GM23338 (cell line): ENCODE results near the gene DPF3. TPM values are rescaled to one million over a fixed set of nuclear protein-coding genes. Genes with fewer than 3 reads are reported as not detected.

Experiments used
- ATAC-seq: fragments of 200-7000 bp; cut with Tn5 transposase; 3 replicates; pipeline ENCODE4 v1.9.1; 2020
- DNase-seq: peaks from one replicate; pipeline ENCODE4 v3.0.0-alpha.2; 2015; ENCODE audit warnings: low spot score
- H2AFZ ChIP-seq: fragments of 200-600 bp; sonication (generic); 2 replicates; pipeline ENCODE4 v1.8.0; 2016; ENCODE audit warnings: antibody characterized with exemption, mild to moderate bottlenecking, moderate library complexity
- H3F3A ChIP-seq: fragments of 200-600 bp; sonication (generic); replicated peaks from 2 replicates; pipeline ENCODE4 v1.8.0; 2017; ENCODE audit warnings: antibody characterized with exemption, mixed run types, low read depth
- H3K27ac ChIP-seq: fragments of 200-600 bp; sonication (generic); 2 replicates; pipeline ENCODE4 v1.6.1; 2016; ENCODE audit warnings: low read depth
- H3K27me3 ChIP-seq: fragments of 200-600 bp; sonication (generic); 2 replicates; pipeline ENCODE4 v1.8.0; 2016; ENCODE audit warnings: mild to moderate bottlenecking, mixed run types, moderate library complexity; ENCODE audit not compliant: insufficient read depth
- H3K36me3 ChIP-seq: fragments of 200-600 bp; sonication (generic); 2 replicates; pipeline ENCODE4 v1.8.0; 2016; ENCODE audit warnings: mild to moderate bottlenecking; ENCODE audit not compliant: insufficient read depth
- H3K4me1 ChIP-seq: fragments of 200-600 bp; sonication (generic); 2 replicates; pipeline ENCODE4 v1.8.0; 2016; ENCODE audit warnings: mild to moderate bottlenecking, moderate library complexity; ENCODE audit not compliant: insufficient read depth
- H3K4me2 ChIP-seq: fragments of 200-600 bp; sonication (generic); 2 replicates; pipeline ENCODE4 v1.7.1; 2017; ENCODE audit warnings: mixed run types
- H3K4me3 ChIP-seq: fragments of 200-600 bp; sonication (generic); 2 replicates; pipeline ENCODE4 v1.6.1; 2016; ENCODE audit warnings: mixed run types
- H3K79me2 ChIP-seq: fragments of 200-600 bp; sonication (generic); replicated peaks from 2 replicates; pipeline ENCODE4 v1.8.0; 2017; ENCODE audit warnings: mild to moderate bottlenecking; ENCODE audit not compliant: insufficient read depth
- H3K9me2 ChIP-seq: fragments of 200-600 bp; sonication (generic); 2 replicates; pipeline ENCODE4 v1.8.0; 2017; ENCODE audit not compliant: insufficient read depth
- H4K20me1 ChIP-seq: fragments of 200-600 bp; sonication (generic); replicated peaks from 2 replicates; pipeline ENCODE4 v1.8.0; 2017; ENCODE audit warnings: mild to moderate bottlenecking; ENCODE audit not compliant: insufficient read depth
- H3K27ac Mint-ChIP-seq: 2 replicates; pipeline ENCODE4 v1.8.0; 2020; ENCODE audit warnings: inconsistent platforms, mild to moderate bottlenecking, moderate library complexity, mixed read lengths
- H3K27me3 Mint-ChIP-seq: 3 replicates; pipeline ENCODE4 v1.8.0; 2022; ENCODE audit warnings: low read depth, mild to moderate bottlenecking, moderate library complexity, mixed read lengths, inconsistent platforms; ENCODE audit not compliant: insufficient read depth, poor library complexity
- H3K36me3 Mint-ChIP-seq: 3 replicates; pipeline ENCODE4 v1.8.0; 2021; ENCODE audit warnings: low read depth, mild to moderate bottlenecking, inconsistent platforms, moderate library complexity, mixed read lengths
- H3K4me1 Mint-ChIP-seq: 3 replicates; pipeline ENCODE4 v1.8.0; 2020; ENCODE audit warnings: mild to moderate bottlenecking, inconsistent platforms, mixed read lengths
- H3K4me3 Mint-ChIP-seq: 3 replicates; pipeline ENCODE4 v1.8.0; 2021; ENCODE audit warnings: moderate library complexity, mild to moderate bottlenecking, inconsistent platforms, mixed read lengths
- H3K9me3 Mint-ChIP-seq: 3 replicates; pipeline ENCODE4 v1.8.0; 2020; ENCODE audit warnings: moderate library complexity, mild to moderate bottlenecking, inconsistent platforms, mixed read lengths
- CREB1 ChIP-seq: fragments of 250-450 bp; sonication (Bioruptor Pico); IDR thresholded peaks from 2 replicates; pipeline ENCODE4 v1.5.0; 2020; ENCODE audit warnings: low read depth, mild to moderate bottlenecking, moderate library complexity
- CTCF ChIP-seq, 2 experiments: fragments of 200-600 bp in 1 of 2; sonication (generic) in 1 of 2; conservative IDR thresholded peaks; 2 replicates each; pipeline versions ENCODE4 v1.5.1 to v1.6.1; 2016 to 2017; ENCODE audit warnings: antibody characterized with exemption in 2 of 2, low read depth in 2 of 2, mild to moderate bottlenecking in 2 of 2, moderate library complexity in 1 of 2
- ETS1 ChIP-seq: IDR thresholded peaks from 2 replicates; pipeline ENCODE4 v1.6.1; 2016; ENCODE audit warnings: antibody characterized with exemption
- EZH2 ChIP-seq: fragments of 200-600 bp; sonication (generic); IDR thresholded peaks from one replicate; pipeline ENCODE4 v1.8.0; 2017; ENCODE audit warnings: antibody characterized with exemption, mild to moderate bottlenecking, low read depth; ENCODE audit not compliant: unreplicated experiment
- EZH2phosphoT487 ChIP-seq: fragments of 200-600 bp; sonication (generic); IDR thresholded peaks from one replicate; pipeline ENCODE4 v1.8.1; 2018; ENCODE audit warnings: antibody characterized with exemption; ENCODE audit not compliant: unreplicated experiment
- JUNB ChIP-seq: IDR thresholded peaks from one replicate; pipeline ENCODE4 v1.6.1; 2016; ENCODE audit warnings: antibody characterized with exemption; ENCODE audit not compliant: unreplicated experiment
- NANOG ChIP-seq: IDR thresholded peaks from 2 replicates; pipeline ENCODE4 v1.6.1; 2016; ENCODE audit warnings: antibody characterized with exemption, borderline replicate concordance
- POLR2AphosphoS5 ChIP-seq: IDR thresholded peaks from 2 replicates; pipeline ENCODE4 v1.6.1; 2016; ENCODE audit warnings: antibody characterized with exemption, low read depth
- REST ChIP-seq: IDR thresholded peaks from one replicate; pipeline ENCODE4 v1.6.1; 2018; ENCODE audit warnings: antibody characterized with exemption; ENCODE audit not compliant: unreplicated experiment
- STAT1 ChIP-seq: IDR thresholded peaks from one replicate; pipeline ENCODE4 v1.6.1; 2016; ENCODE audit warnings: antibody characterized with exemption; ENCODE audit not compliant: unreplicated experiment
- ZNF114 ChIP-seq: fragments of 250-450 bp; sonication (Bioruptor Pico); IDR thresholded peaks from 2 replicates; pipeline ENCODE4 v1.5.0; 2020; ENCODE audit warnings: mild to moderate bottlenecking, moderate library complexity
- ZNF331 ChIP-seq: fragments of 250-450 bp; sonication (Bioruptor Pico); IDR thresholded peaks from 2 replicates; pipeline ENCODE4 v1.5.0; 2020; ENCODE audit warnings: low read depth, mild to moderate bottlenecking, moderate library complexity
- polyA plus RNA-seq: library from polyadenylated mRNA; unstranded; fragments of >200 nt; fragmentation: Nextera tagmentation; extraction: Ambion mirVana; gene quantifications from 2 replicates; pipeline ENCODE4 v1.2.1, GENCODE V29; 2016
- total RNA-seq: library from RNA; depleted of rRNA; stranded (reverse); fragments of >200 nt; shearing (Covaris generic); gene quantifications from 2 replicates; pipeline ENCODE4 v1.2.3, GENCODE V29; 2014

Gene DPF3
- total and polyA plus RNA-seq, 2 experiments from 2014 or later, result 0.18 to 1.0 TPM

- H3K27ac Mint-ChIP-seq, result no peak overlapping the region
- peaks cover 6% of the 10 kb centered on the region for H3K9me3 Mint-ChIP-seq
These were observed 111.1 kb downstream of the DPF3 start for GRCh38 chr14:72782817-72783216.

More at GRCh38 chr14:72782817-72783216, 111.1 kb downstream of the DPF3 start:
- H3K9me2 ChIP-seq, result no peaks in the 10 kb centered on the region
- no peak overlapping the region for H3K4me3 Mint-ChIP-seq
- DNase-seq (no peak), ATAC-seq (no peak)
- no peak overlapping the region for H3K4me3 ChIP-seq
- H2AFZ ChIP-seq, result no peak overlapping the region
- no peaks in the 10 kb centered on the region for H3F3A ChIP-seq
- H3K27me3 ChIP-seq, result no peaks in the 10 kb centered on the region
- no peaks in the 10 kb centered on the region for H4K20me1 ChIP-seq
- H3K36me3 ChIP-seq, result no peaks in the 10 kb centered on the region
- no peaks in the 10 kb centered on the region for H3K79me2 ChIP-seq
- H3K4me1 ChIP-seq, result no peaks in the 10 kb centered on the region; the same call in 1 of the 2 replicates
- TF ChIP-seq POLR2AphosphoS5 (no peak), EZH2phosphoT487 (no peak), ETS1 (no peak), NANOG (no peak), JUNB (no peak), ZNF114 (CRISPR knock-in tag) (no peak), EZH2 (no peak), ZNF331 (CRISPR knock-in tag) (no peak), CREB1 (no peak), CTCF (conservative IDR thresholded peaks at IDR 0.05; ENCODE audit: low read depth in 2 of 2) (no peak), STAT1 (no peak), REST (no peak)
- H3K4me1 Mint-ChIP-seq, result no peaks in the 10 kb centered on the region; the same call in 2 of the 3 replicates
- H3K27ac ChIP-seq, result no peak overlapping the region
- H3K4me2 ChIP-seq, result no peak overlapping the region
- peaks cover 2% of the 10 kb centered on the region for H3K27me3 Mint-ChIP-seq
- H3K36me3 Mint-ChIP-seq, result no peaks in the 10 kb centered on the region
